GM18505 (cell line): Measurements from ENCODE around the gene PRKN.

Source experiments
- ATAC-seq: cut with Tn5 transposase; IDR thresholded peaks from one replicate; pipeline ENCODE4 v1.9.1; 2021; ENCODE audit not compliant: unreplicated experiment
- POLR2A ChIP-seq: IDR thresholded peaks from 4 replicates; pipeline ENCODE4 v1.6.1; 2011; ENCODE audit warnings: borderline replicate concordance; ENCODE audit not compliant: insufficient read depth, insufficient read length; ENCODE audit errors: extremely low read depth

PRKN gene

GRCh38 chr6:161961796-161962195 is 765.8 kb downstream of the PRKN start:
- TF ChIP-seq POLR2A = no peak
- ATAC-seq = no peak

DNA sequence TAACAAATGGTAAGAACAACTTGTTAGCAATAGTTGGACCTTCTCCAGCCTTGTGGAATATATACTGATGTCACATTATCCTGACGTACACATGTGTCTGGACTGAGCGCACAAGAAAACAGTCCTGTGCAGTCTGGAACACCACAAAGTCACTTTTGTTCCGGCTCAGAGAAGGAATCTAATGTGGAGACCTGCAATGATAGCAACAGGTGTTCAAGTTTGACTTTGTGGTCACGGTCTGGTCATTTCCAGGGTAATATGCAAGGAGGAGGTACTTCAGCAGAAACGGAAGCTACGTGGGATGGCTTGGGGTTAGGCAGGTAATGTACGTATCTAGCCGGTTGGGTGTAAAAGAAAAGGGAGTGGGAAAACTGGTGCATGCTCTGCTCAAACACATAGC is 766.5 kb downstream of the PRKN start:
- no peak for TF ChIP-seq POLR2A
- ATAC-seq = no peak

DNA sequence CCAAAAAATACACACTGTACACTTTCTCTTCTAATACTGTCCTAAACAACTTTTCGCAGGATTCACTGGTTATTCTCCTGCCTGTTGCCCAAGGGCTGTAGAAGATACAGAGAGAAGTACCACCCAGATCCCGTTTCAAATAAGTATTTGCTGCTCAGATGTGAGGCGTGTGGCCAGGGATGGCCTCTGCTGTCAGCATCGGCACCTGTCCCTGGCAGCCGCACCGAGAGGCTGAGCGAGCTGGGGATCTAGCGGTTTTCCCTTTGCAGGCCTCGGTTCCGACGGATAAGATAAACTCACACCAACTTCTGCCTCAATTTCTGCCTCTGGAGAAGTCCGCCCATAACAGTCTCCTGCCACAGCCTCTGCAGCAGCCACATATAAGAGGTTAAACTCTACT is 768.5 kb downstream of the PRKN start:
- TF ChIP-seq POLR2A = no peak
- ATAC-seq = no peak

- TF ChIP-seq POLR2A = no peak
Observed at GRCh38 chr6:161956082-161956481, 771.5 kb downstream of the PRKN start.

GRCh38 chr6:161954699-161955276 is 772.8 kb downstream of the PRKN start:
- TF ChIP-seq POLR2A = no peak
- ATAC-seq = no peak

More at GRCh38 chr6:161956082-161956481, 771.5 kb downstream of the PRKN start:
- ATAC-seq = no peak

- no peak for ATAC-seq
- no peak for TF ChIP-seq POLR2A
Observed at GRCh38 chr6:161954077-161954476, 773.5 kb downstream of the PRKN start.

DNA sequence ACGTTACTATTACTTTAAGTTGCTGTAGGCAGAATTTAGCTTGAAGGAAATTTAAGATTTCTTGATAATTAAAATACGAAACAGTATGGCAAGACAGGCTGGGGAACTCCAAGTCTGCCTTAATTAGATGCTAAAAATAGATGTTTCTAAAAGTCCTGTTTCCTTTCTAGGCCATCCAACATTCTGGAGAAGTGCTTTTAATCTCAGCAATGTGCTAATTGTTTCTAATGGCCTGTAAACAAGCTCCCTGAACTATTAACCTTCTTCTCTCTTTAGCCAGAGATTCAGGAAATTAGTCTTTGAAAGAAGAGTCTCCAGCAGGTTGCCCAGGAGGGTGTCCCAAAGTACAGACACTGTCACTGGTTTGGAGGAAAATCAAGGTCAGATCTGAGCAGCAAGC is 776.4 kb downstream of the PRKN start:
- no peak for TF ChIP-seq POLR2A
- ATAC-seq = no peak

DNA sequence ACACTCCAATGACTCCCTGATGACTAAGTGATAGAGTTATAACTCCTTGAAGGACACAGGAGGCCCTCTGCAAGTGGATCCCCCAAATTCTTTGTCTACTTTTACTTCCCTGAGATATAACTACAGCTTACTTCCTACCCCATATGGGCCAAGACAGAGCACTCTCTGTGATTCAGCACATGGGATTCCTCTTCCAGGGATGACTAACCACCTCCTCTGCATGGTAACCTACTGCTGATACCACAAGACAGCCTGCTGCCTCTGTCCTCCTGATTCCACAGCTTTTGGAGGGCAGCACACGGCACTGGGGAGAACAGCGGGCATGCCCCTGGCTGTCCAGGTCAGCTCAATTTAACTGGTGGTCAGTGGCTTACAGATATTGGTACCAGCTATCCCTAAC is 778.0 kb downstream of the PRKN start:
- no peak for TF ChIP-seq POLR2A
- ATAC-seq = no peak

- TF ChIP-seq POLR2A = no peak
- ATAC-seq = no peak
Observed at GRCh38 chr6:161948462-161948861, 779.1 kb downstream of the PRKN start.

GRCh38 chr6:161947371-161947770 is 780.2 kb downstream of the PRKN start:
- ATAC-seq = no peak
- TF ChIP-seq POLR2A = no peak

DNA sequence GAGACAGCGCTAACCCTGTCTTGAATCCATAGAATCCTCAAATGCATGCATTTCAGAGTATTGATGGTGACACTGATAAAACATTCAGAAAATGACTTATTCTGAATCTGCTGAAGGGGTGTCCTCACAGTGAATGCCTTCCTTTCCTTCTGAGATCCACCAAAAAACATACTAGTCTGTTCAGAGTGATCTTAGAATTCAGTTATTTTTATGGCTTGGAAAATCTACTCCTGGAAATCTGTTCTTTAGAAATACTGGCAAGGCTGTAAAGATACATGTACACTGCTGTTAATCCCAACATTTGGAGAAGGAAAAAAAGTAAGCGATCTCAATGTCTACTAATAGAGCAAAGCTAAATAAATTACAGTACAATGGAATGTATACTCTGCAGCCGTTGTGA is 781.1 kb downstream of the PRKN start:
- TF ChIP-seq POLR2A = no peak
- no peak for ATAC-seq

DNA sequence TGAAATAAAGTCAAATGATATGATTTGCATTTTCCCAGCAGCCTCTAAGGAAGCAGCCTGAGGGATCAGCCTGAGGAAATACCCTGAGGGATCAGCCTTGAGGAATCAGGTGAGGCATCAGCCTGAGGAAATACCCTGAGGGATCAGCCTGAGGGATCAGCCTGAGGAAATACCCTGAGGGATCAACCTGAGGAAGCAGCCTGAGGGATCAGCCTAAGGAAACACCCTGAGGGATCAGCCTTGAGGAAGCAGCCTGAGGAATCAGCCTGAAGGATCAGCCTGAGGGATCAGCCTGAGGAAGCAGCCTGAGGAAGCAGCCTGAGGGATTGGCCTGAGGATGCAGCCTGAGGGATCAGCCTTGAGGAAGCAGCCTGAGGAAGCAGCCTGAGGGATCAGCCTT is 784.0 kb downstream of the PRKN start:
- TF ChIP-seq POLR2A = no peak
- no peak for ATAC-seq

- no peak for ATAC-seq
- no peak for TF ChIP-seq POLR2A
Observed at GRCh38 chr6:161941565-161941964, 786.0 kb downstream of the PRKN start.

GRCh38 chr6:161940519-161940918 is 787.0 kb downstream of the PRKN start:
- no peak for ATAC-seq
- TF ChIP-seq POLR2A = no peak

GRCh38 chr6:161926324-161926723 is 801.2 kb downstream of the PRKN start:
- TF ChIP-seq POLR2A = no peak
- no peak for ATAC-seq
